ENCODE data around the gene APOC4. TPM values are rescaled to one million over a fixed set of nuclear protein-coding genes. Genes with fewer than 3 reads are reported as not detected.
A peak's percentile ranks its signal among the peaks of the same experiment; 100 is the strongest.

APOC4 gene
- total RNA-seq, 1 donor from 2014 or later = not detected

DNA sequence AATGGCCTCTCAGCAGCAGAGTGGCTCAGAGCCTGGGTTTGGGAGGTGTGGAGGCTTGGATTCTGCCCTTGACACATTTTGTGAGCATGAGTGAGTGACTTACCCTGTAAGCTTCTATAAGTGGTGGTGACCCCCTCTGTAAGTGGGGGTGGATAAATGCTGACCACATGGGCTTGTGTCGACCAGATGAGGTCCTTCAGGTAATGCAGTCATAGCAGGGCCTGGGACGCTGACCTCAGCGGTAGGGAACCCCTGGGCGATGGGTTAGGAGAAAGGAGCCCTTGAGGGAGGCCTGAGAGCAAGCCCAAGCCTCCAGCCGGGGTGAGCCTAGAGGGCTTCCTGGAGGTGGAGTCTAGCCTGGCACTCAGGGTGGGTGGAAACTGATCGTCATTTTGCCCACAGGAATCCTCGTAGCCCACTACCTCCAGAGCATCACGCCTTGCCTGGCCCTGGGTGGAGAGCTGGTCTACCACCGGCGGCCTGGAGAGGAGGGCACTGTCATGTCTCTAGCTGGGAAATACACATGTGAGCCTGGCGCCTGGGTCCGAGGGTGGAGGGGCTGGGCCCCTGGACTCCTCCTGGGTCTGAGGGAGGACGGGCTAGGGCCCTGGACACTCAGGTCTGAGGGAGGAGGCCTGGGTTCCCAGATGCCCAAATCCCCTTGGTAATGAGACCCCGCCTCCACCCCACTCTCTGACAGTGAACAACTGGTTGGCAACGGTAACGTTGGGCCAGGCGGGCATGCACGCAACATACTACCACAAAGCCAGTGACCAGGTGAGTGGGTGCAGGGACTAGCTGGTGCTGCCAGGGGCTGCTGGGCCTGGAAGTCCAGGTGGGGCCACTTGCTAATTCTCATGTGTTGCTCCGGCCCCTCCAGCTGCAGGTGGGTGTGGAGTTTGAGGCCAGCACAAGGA, 41.5 kb upstream of the APOC4 start:
- TF ChIP-seq CTCF (conservative IDR thresholded peaks at IDR 0.05; ENCODE audit: low read depth, low read length) = no peak
- no peak for DNase-seq (ENCODE audit: low read depth)
- H3K4me3 ChIP-seq (ENCODE audit: low read depth, low read length) = no peak overlapping the region

- H3K4me3 ChIP-seq (ENCODE audit: low read depth, low read length) = no peak overlapping the region
Observed at GRCh38 chr19:44903216-44903601, 38.8 kb upstream of the APOC4 start.

DNA sequence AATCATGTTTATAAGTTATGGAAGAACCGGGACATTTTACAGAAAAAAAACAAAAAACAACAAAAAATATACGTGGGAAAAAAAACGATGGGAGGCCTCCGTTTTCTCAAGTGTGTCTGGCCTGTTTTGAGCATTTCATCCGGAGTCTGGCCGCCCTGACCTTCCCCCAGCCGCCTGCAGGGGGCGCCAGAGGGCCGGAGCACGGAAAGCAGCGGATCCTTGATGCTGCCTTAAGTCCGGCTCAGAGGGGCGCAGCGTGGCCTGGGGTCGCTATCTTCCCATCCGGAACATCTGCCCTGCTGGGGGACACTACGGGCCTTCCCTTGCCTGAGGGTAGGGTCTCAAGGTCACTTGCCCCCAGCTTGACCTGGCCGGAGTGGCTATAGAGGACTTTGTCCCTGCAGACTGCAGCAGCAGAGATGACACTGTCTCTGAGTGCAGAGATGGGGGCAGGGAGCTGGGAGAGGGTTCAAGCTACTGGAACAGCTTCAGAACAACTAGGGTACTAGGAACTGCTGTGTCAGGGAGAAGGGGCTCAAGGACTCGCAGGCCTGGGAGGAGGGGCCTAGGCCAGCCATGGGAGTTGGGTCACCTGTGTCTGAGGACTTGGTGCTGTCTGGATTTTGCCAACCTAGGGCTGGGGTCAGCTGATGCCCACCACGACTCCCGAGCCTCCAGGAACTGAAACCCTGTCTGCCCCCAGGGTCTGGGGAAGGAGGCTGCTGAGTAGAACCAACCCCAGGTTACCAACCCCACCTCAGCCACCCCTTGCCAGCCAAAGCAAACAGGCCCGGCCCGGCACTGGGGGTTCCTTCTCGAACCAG, 38.2 kb upstream of the APOC4 start:
- TF ChIP-seq CTCF (conservative IDR thresholded peaks at IDR 0.05; ENCODE audit: low read depth, low read length) = peak; percentile 93
- no peak for DNase-seq (ENCODE audit: low read depth)
- H3K4me3 ChIP-seq (ENCODE audit: low read depth, low read length) = no peak overlapping the region

More at GRCh38 chr19:44903216-44903601, 38.8 kb upstream of the APOC4 start:
- no peak for DNase-seq (ENCODE audit: low read depth)
- no peak for TF ChIP-seq CTCF (conservative IDR thresholded peaks at IDR 0.05; ENCODE audit: low read depth, low read length)

GRCh38 chr19:44904426-44904994, 37.5 kb upstream of the APOC4 start:
- peak; percentile 45 for TF ChIP-seq CTCF (conservative IDR thresholded peaks at IDR 0.05; ENCODE audit: low read depth, low read length)
- no peak overlapping the region for H3K4me3 ChIP-seq (ENCODE audit: low read depth, low read length)
- no peak for DNase-seq (ENCODE audit: low read depth)

DNA sequence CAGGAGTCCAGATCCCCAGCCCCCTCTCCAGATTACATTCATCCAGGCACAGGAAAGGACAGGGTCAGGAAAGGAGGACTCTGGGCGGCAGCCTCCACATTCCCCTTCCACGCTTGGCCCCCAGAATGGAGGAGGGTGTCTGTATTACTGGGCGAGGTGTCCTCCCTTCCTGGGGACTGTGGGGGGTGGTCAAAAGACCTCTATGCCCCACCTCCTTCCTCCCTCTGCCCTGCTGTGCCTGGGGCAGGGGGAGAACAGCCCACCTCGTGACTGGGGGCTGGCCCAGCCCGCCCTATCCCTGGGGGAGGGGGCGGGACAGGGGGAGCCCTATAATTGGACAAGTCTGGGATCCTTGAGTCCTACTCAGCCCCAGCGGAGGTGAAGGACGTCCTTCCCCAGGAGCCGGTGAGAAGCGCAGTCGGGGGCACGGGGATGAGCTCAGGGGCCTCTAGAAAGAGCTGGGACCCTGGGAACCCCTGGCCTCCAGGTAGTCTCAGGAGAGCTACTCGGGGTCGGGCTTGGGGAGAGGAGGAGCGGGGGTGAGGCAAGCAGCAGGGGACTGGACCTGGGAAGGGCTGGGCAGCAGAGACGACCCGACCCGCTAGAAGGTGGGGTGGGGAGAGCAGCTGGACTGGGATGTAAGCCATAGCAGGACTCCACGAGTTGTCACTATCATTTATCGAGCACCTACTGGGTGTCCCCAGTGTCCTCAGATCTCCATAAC, 36.4 kb upstream of the APOC4 start, which contains the start of gene APOE:
Gene APOE (plus strand): TSS at position 360 of the 724 bp plus-strand sequence. CDS start 829 bp downstream, outside the sequence.
- no peak for TF ChIP-seq CTCF (conservative IDR thresholded peaks at IDR 0.05; ENCODE audit: low read depth, low read length)
- peak within 1 kb of the TSS; percentile 60 for H3K4me3 ChIP-seq (ENCODE audit: low read depth, low read length)
- DNase-seq (ENCODE audit: low read depth) = no peak

DNA sequence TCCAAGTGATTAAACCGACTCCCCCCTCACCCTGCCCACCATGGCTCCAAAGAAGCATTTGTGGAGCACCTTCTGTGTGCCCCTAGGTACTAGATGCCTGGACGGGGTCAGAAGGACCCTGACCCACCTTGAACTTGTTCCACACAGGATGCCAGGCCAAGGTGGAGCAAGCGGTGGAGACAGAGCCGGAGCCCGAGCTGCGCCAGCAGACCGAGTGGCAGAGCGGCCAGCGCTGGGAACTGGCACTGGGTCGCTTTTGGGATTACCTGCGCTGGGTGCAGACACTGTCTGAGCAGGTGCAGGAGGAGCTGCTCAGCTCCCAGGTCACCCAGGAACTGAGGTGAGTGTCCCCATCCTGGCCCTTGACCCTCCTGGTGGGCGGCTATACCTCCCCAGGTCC, 34.4 kb upstream of the APOC4 start:
- no peak overlapping the region for H3K4me3 ChIP-seq (ENCODE audit: low read depth, low read length)
- no peak for TF ChIP-seq CTCF (conservative IDR thresholded peaks at IDR 0.05; ENCODE audit: low read depth, low read length)
- no peak for DNase-seq (ENCODE audit: low read depth)

Data from epithelial cell of proximal tubule (primary cell).